ENCODE data around the gene ZNF610. TPM values are rescaled to one million over a fixed set of nuclear protein-coding genes. Genes with fewer than 3 reads are reported as not detected.

Gene ZNF610
- total and polyA plus RNA-seq, 2 donors (not counting 1 experiment from before 2014, with no cell fraction given), result 3.0 to 5.3 TPM

DNA sequence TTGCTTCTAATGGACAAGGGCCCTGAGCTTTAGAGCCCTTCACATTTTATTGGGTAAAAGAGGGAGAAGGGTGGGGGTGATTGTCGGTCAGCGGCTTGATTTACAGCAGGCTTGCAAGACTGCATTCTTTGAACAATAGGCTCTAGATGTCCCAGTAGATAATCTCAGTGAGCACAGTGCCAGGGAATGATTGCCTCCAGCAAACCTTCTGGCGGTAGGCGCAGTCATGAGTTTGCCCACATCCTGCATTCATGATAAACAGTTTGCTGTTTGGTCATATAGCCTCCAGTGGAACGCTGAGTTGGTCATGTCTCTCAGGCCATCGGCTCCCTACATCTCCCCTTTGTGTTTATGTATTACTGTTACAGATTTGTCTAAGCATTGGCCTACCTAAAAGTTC, 74.2 kb downstream of the ZNF610 start:
- Histone ChIP-seq H3K36me3 (ENCODE audit: control insufficient read depth, insufficient read depth, low read length) (peaks cover 6% of the 10 kb centered on the region), H4K20me1 (ENCODE audit: control insufficient read depth, extremely low read depth, insufficient read depth, low read length) (no peaks in the 10 kb centered on the region), H3K79me2 (ENCODE audit: control insufficient read depth, insufficient read depth, low read length) (no peaks in the 10 kb centered on the region), H3K27me3 (ENCODE audit: control insufficient read depth, insufficient read depth, low read length) (no peaks in the 10 kb centered on the region), H3K4me3 (replicated peaks in 1 of 4; ENCODE audit: control extremely low read depth in 1 of 4, insufficient read depth in 1 of 4, low read depth in 3 of 4, low read length in 4 of 4) (no peak overlapping the region), H3K9ac (ENCODE audit: insufficient read depth, low read length) (no peak overlapping the region), H3K9me3 (ENCODE audit: control insufficient read depth, insufficient read depth, low read depth, low read length) (no peaks in the 10 kb centered on the region), H3K4me1 (ENCODE audit: control insufficient read depth, extremely low read depth, insufficient read depth, low read length) (no peaks in the 10 kb centered on the region), H2AFZ (ENCODE audit: low read length) (no peak overlapping the region), H3K27ac (ENCODE audit: insufficient read depth, low read length) (no peak overlapping the region), H3K4me2 (ENCODE audit: extremely low read depth, insufficient read depth, low read length) (no peak overlapping the region)
- no peak for DNase-seq (ENCODE audit: low read depth in 2 of 2)
- TF ChIP-seq CTCF (conservative IDR thresholded peaks at IDR 0.05 in 1 of 2, IDR thresholded peaks at IDR 0.05 in 1 of 2; ENCODE audit: low read depth in 1 of 2, low read length in 2 of 2) (no peak), EZH2 (IDR thresholded peaks at IDR 0.05; ENCODE audit: low read length, missing control alignments) (no peak)

GRCh38 chr19:52415711-52416110, 79.7 kb downstream of the ZNF610 start:
- TF ChIP-seq EZH2 (IDR thresholded peaks at IDR 0.05; ENCODE audit: low read length, missing control alignments) (no peak), CTCF (conservative IDR thresholded peaks at IDR 0.05 in 1 of 2, IDR thresholded peaks at IDR 0.05 in 1 of 2; ENCODE audit: low read depth in 1 of 2, low read length in 2 of 2) (no peak)
- no peaks in the 10 kb centered on the region for H3K79me2 ChIP-seq (ENCODE audit: control insufficient read depth, insufficient read depth, low read length)
- no peaks in the 10 kb centered on the region for H3K36me3 ChIP-seq (ENCODE audit: control insufficient read depth, insufficient read depth, low read length)
- no peaks in the 10 kb centered on the region for H4K20me1 ChIP-seq (ENCODE audit: control insufficient read depth, extremely low read depth, insufficient read depth, low read length)
- no peaks in the 10 kb centered on the region for H3K4me1 ChIP-seq (ENCODE audit: control insufficient read depth, extremely low read depth, insufficient read depth, low read length)
- H3K27ac ChIP-seq (ENCODE audit: insufficient read depth, low read length), result no peak overlapping the region
- no peak overlapping the region for H2AFZ ChIP-seq (ENCODE audit: low read length)
- no peak overlapping the region for H3K9ac ChIP-seq (ENCODE audit: insufficient read depth, low read length)
- no peak overlapping the region for H3K4me3 ChIP-seq (replicated peaks in 1 of 4; ENCODE audit: control extremely low read depth in 1 of 4, insufficient read depth in 1 of 4, low read depth in 3 of 4, low read length in 4 of 4)
- DNase-seq (ENCODE audit: low read depth in 2 of 2), result no peak
- H3K9me3 ChIP-seq (ENCODE audit: control insufficient read depth, insufficient read depth, low read depth, low read length), result no peaks in the 10 kb centered on the region
- H3K27me3 ChIP-seq (ENCODE audit: control insufficient read depth, insufficient read depth, low read length), result no peaks in the 10 kb centered on the region
- H3K4me2 ChIP-seq (ENCODE audit: extremely low read depth, insufficient read depth, low read length), result no peak overlapping the region

Other genes starting within 250 kb of the ZNF610 start
- gene ZNF841, start 240.5 kb upstream of the ZNF610 start, total RNA-seq, result 19.8 and 27.4 TPM in 2 replicates
- gene ZNF841, start 240.5 kb upstream of the ZNF610 start, polyA plus RNA-seq, result 6.3 and 9.8 TPM in 2 replicates
- 11.3 and 12.4 TPM in 2 replicates for gene ZNF616, start 196.3 kb upstream of the ZNF610 start, total RNA-seq
- gene ZNF616, start 196.3 kb upstream of the ZNF610 start, polyA plus RNA-seq, result 5.5 and 6.8 TPM in 2 replicates
- 10.0 and 13.2 TPM in 2 replicates for gene ZNF836, start 164.6 kb upstream of the ZNF610 start, total RNA-seq
- gene ZNF836, start 164.6 kb upstream of the ZNF610 start, polyA plus RNA-seq, result 3.1 and 5.9 TPM in 2 replicates
- gene PPP2R1A, start 146.2 kb upstream of the ZNF610 start, total RNA-seq, result 86.8 and 115 TPM in 2 replicates
- gene PPP2R1A, start 146.2 kb upstream of the ZNF610 start, polyA plus RNA-seq, result 171 and 210 TPM in 2 replicates
- gene ZNF766, start 66.7 kb upstream of the ZNF610 start, total RNA-seq, result 11.6 and 13.7 TPM in 2 replicates
- 8.7 and 13.4 TPM in 2 replicates for gene ZNF766, start 66.7 kb upstream of the ZNF610 start, polyA plus RNA-seq
- gene ZNF480, start 39.1 kb upstream of the ZNF610 start, total RNA-seq, result 4.9 and 5.9 TPM in 2 replicates
- 7.6 and 7.7 TPM in 2 replicates for gene ZNF480, start 39.1 kb upstream of the ZNF610 start, polyA plus RNA-seq
- 24.8 and 25.9 TPM in 2 replicates for gene ZNF880, start 33.7 kb downstream of the ZNF610 start, total RNA-seq
- gene ZNF880, start 33.7 kb downstream of the ZNF610 start, polyA plus RNA-seq, result 21.8 and 36.5 TPM in 2 replicates
- 21.3 and 32.2 TPM in 2 replicates for gene ZNF528, start 61.6 kb downstream of the ZNF610 start, total RNA-seq
- 13.6 and 22.9 TPM in 2 replicates for gene ZNF528, start 61.6 kb downstream of the ZNF610 start, polyA plus RNA-seq
- under 0.01 and 0.17 TPM in 2 replicates for gene ZNF534, start 92.9 kb downstream of the ZNF610 start, total RNA-seq
- 0.05 and 0.06 TPM in 2 replicates for gene ZNF534, start 92.9 kb downstream of the ZNF610 start, polyA plus RNA-seq
- 5.1 and 9.6 TPM in 2 replicates for gene ZNF578, start 117.3 kb downstream of the ZNF610 start, total RNA-seq
- 1.8 and 2.3 TPM in 2 replicates for gene ZNF578, start 117.3 kb downstream of the ZNF610 start, polyA plus RNA-seq
- 17.7 and 23.1 TPM in 2 replicates for gene ZNF808, start 191.4 kb downstream of the ZNF610 start, total RNA-seq
- gene ZNF808, start 191.4 kb downstream of the ZNF610 start, polyA plus RNA-seq, result 6.0 and 6.1 TPM in 2 replicates
- gene ZNF701, start 234.0 kb downstream of the ZNF610 start, total RNA-seq, result 12.6 and 18.8 TPM in 2 replicates
- 5.7 and 6.8 TPM in 2 replicates for gene ZNF701, start 234.0 kb downstream of the ZNF610 start, polyA plus RNA-seq